ENCODE measurements around the gene SCGB2A2. TPM values are rescaled to one million over a fixed set of nuclear protein-coding genes. Genes with fewer than 3 reads are reported as not detected.

SCGB2A2 gene
- total RNA-seq, 5 donors from 2014 or later (not counting 1 experiment from before 2014, with no cell fraction given) = not detected

GRCh38 chr11:62238151-62238550, 31.8 kb upstream of the SCGB2A2 start:
- Mint-ChIP-seq H3K27ac (no peak overlapping the region), H3K36me3 (no peaks in the 10 kb centered on the region), H3K4me1 (no peaks in the 10 kb centered on the region), H3K27me3 (peaks cover 36 to 54% of the 10 kb centered on the region in 2 donors), H3K4me3 (no peak overlapping the region), H3K9me3 (no peaks in the 10 kb centered on the region)
- Histone ChIP-seq H3K27me3 (replicated peaks in 1 of 2; ENCODE audit: control insufficient read depth in 2 of 2, extremely low read depth in 1 of 2, insufficient read depth in 2 of 2, low read length in 1 of 2) (peaks cover 0 to 22% of the 10 kb centered on the region in 2 experiments), H3K36me3 (ENCODE audit: control insufficient read depth in 2 of 2, extremely low read depth in 1 of 2, insufficient read depth in 1 of 2, low read length in 1 of 2) (no peaks in the 10 kb centered on the region), H3K4me3 (ENCODE audit: control insufficient read depth in 1 of 2, extremely low read depth in 1 of 2, low read length in 1 of 2) (no peak overlapping the region), H3K27ac (ENCODE audit: low read length) (no peak overlapping the region), H3K4me1 (ENCODE audit: control insufficient read depth in 1 of 2, extremely low read depth in 1 of 2, insufficient read depth in 2 of 2, low read length in 2 of 2) (no peaks in the 10 kb centered on the region), H3K9me3 (no peaks in the 10 kb centered on the region)
- CTCF ChIA-PET = no interaction called here
- WGBS (ENCODE audit: insufficient coverage) = no CpG with 5 or more reads among the region's 4 CpGs
- DNase-seq = no peak
- no peak for ATAC-seq (replicated peaks in 1 of 4)
- POLR2A ChIA-PET = no interaction called here

DNA sequence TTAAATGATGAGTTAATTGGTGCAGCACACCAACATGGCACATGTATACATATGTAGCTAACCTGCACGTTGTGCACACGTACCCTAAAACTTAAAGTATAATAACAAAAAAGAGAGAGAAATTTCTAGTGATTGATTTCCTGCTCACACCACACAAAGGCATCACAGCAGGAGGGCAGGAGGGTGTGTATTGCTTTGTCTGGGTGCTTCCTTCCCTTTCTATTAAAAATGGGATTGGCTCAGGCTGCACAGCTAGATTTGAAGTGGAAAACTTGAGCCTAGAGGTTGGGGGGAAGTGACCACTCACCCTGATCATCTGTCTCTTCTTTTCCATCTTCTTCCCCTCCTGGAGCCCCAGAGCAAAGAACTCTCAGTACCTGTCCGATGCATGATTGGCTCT, 28.9 kb upstream of the SCGB2A2 start:
- CTCF ChIA-PET = no interaction called here
- no CpG with 5 or more reads among the region's 3 CpGs for WGBS (ENCODE audit: insufficient coverage)
- H3K36me3 Mint-ChIP-seq = no peaks in the 10 kb centered on the region

DNA sequence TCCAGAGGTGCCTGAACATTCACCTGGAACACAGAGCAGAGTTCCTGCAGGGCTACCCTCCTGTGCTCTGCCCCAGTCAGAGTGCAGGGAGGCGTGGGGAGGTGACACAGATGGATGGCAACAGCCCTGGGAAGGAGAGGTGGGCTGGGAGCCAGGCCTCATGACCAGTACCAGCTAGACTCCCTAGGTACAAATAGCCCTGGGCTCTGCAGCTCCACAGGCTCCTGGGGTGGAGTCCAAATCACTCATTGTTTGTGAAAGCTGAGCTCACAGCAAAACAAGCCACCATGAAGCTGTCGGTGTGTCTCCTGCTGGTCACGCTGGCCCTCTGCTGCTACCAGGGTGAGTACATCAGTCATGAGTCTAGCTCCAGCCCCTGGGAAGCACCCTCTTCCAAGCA, 27.9 kb upstream of the SCGB2A2 start, which contains the start of gene SCGB1D2:
SCGB1D2 (plus strand) TSS at position 219 of the 400 bp plus-strand sequence; CDS start at position 288, 69 bp downstream.
- no peaks in the 10 kb centered on the region for H3K4me1 ChIP-seq (ENCODE audit: control insufficient read depth in 1 of 2, extremely low read depth in 1 of 2, insufficient read depth in 2 of 2, low read length in 2 of 2)
- CTCF ChIA-PET = no interaction called here
- no peak for ATAC-seq (replicated peaks in 1 of 4)
- H3K27ac Mint-ChIP-seq = no peak within 1 kb of the TSS
- no peak within 1 kb of the TSS for H3K27ac ChIP-seq (ENCODE audit: low read length)
- POLR2A ChIA-PET = no interaction called here
- DNase-seq = no peak
- no peaks in the 10 kb centered on the region for H3K36me3 Mint-ChIP-seq
- peaks cover 0 to 33% of the 10 kb centered on the region in 2 experiments for H3K27me3 ChIP-seq (replicated peaks in 1 of 2; ENCODE audit: control insufficient read depth in 2 of 2, extremely low read depth in 1 of 2, insufficient read depth in 2 of 2, low read length in 1 of 2)
- no peaks in the 10 kb centered on the region for H3K36me3 ChIP-seq (ENCODE audit: control insufficient read depth in 2 of 2, extremely low read depth in 1 of 2, insufficient read depth in 1 of 2, low read length in 1 of 2)
- no peaks in the 10 kb centered on the region for H3K9me3 Mint-ChIP-seq
- H3K9me3 ChIP-seq = no peaks in the 10 kb centered on the region
- no peak within 1 kb of the TSS for H3K4me3 ChIP-seq (ENCODE audit: control insufficient read depth in 1 of 2, extremely low read depth in 1 of 2, low read length in 1 of 2)
- no peaks in the 10 kb centered on the region for H3K4me1 Mint-ChIP-seq
- 26% methylated on average over 2 of the region's 3 CpGs for WGBS (ENCODE audit: insufficient coverage)
- H3K4me3 Mint-ChIP-seq = no peak within 1 kb of the TSS
- peaks cover 34 to 68% of the 10 kb centered on the region in 2 donors for H3K27me3 Mint-ChIP-seq

More for the DNA sequence above, 28.9 kb upstream of the SCGB2A2 start:
- H3K4me3 Mint-ChIP-seq = no peak overlapping the region
- Histone ChIP-seq H3K27me3 (replicated peaks in 1 of 2; ENCODE audit: control insufficient read depth in 2 of 2, extremely low read depth in 1 of 2, insufficient read depth in 2 of 2, low read length in 1 of 2) (peaks cover 0 to 33% of the 10 kb centered on the region in 2 experiments), H3K27ac (ENCODE audit: low read length) (no peak overlapping the region), H3K4me1 (ENCODE audit: control insufficient read depth in 1 of 2, extremely low read depth in 1 of 2, insufficient read depth in 2 of 2, low read length in 2 of 2) (no peaks in the 10 kb centered on the region), H3K4me3 (ENCODE audit: control insufficient read depth in 1 of 2, extremely low read depth in 1 of 2, low read length in 1 of 2) (no peak overlapping the region), H3K9me3 (no peaks in the 10 kb centered on the region), H3K36me3 (ENCODE audit: control insufficient read depth in 2 of 2, extremely low read depth in 1 of 2, insufficient read depth in 1 of 2, low read length in 1 of 2) (no peaks in the 10 kb centered on the region)
- H3K4me1 Mint-ChIP-seq = no peaks in the 10 kb centered on the region
- no peak for DNase-seq
- H3K27me3 Mint-ChIP-seq = peaks cover 27 to 63% of the 10 kb centered on the region in 2 donors
- POLR2A ChIA-PET = no interaction called here
- H3K27ac Mint-ChIP-seq = no peak overlapping the region
- no peak for ATAC-seq (replicated peaks in 1 of 4)
- no peaks in the 10 kb centered on the region for H3K9me3 Mint-ChIP-seq

GRCh38 chr11:62245271-62245753, 24.6 kb upstream of the SCGB2A2 start:
- Mint-ChIP-seq H3K4me3 (no peak overlapping the region), H3K27me3 (peaks cover 41 to 60% of the 10 kb centered on the region in 2 donors), H3K9me3 (peaks cover 5 to 10% (median 9%) of the 10 kb centered on the region in 3 donors), H3K36me3 (peaks cover 8% of the 10 kb centered on the region), H3K4me1 (no peaks in the 10 kb centered on the region), H3K27ac (no peak overlapping the region)
- ChIA-PET POLR2A (no interaction called here), CTCF (no interaction called here)
- H3K4me3 ChIP-seq (ENCODE audit: control insufficient read depth in 1 of 2, extremely low read depth in 1 of 2, low read length in 1 of 2) = no peak overlapping the region
- no peaks in the 10 kb centered on the region for H3K36me3 ChIP-seq (ENCODE audit: control insufficient read depth in 2 of 2, extremely low read depth in 1 of 2, insufficient read depth in 1 of 2, low read length in 1 of 2)
- H3K9me3 ChIP-seq = no peaks in the 10 kb centered on the region
- peaks cover 0 to 26% of the 10 kb centered on the region in 2 experiments for H3K27me3 ChIP-seq (replicated peaks in 1 of 2; ENCODE audit: control insufficient read depth in 2 of 2, extremely low read depth in 1 of 2, insufficient read depth in 2 of 2, low read length in 1 of 2)
- no peaks in the 10 kb centered on the region for H3K4me1 ChIP-seq (ENCODE audit: control insufficient read depth in 1 of 2, extremely low read depth in 1 of 2, insufficient read depth in 2 of 2, low read length in 2 of 2)
- 23% methylated on average over 3 of the region's 6 CpGs for WGBS (ENCODE audit: insufficient coverage)
- no peak overlapping the region for H3K27ac ChIP-seq (ENCODE audit: low read length)
- no peak for DNase-seq
- ATAC-seq (replicated peaks in 1 of 4) = no peak

DNA sequence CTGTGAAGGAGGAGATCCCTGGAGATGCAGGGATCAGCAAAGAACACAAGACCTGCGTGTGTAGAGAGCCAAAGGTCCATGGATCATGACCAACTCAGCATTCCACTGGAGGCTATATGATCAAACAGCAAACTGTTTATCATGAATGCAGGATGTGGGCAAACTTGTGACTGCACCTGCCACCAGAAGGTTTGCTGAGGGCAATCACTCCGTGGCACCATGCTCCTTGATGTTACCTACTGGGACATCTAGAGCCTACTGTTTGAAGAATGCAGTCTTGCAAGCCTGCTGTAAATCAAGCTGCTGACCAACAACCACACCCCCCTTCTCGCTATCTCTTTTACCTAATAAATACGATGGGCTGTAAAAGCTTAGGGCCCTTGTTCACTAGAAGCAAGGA, 18.3 kb upstream of the SCGB2A2 start:
- H3K4me1 ChIP-seq (ENCODE audit: control insufficient read depth in 1 of 2, extremely low read depth in 1 of 2, insufficient read depth in 2 of 2, low read length in 2 of 2) = no peaks in the 10 kb centered on the region
- H3K27ac ChIP-seq (ENCODE audit: low read length) = no peak overlapping the region
- no peaks in the 10 kb centered on the region for H3K36me3 ChIP-seq (ENCODE audit: control insufficient read depth in 2 of 2, extremely low read depth in 1 of 2, insufficient read depth in 1 of 2, low read length in 1 of 2)
- H3K9me3 ChIP-seq = no peaks in the 10 kb centered on the region
- ChIA-PET CTCF (interaction anchor here in 1 of 2 donors (0.6 kb wide), 1 partner anchor 89 kb away, joined by 4 read pairs; no protein-coding TSS in a partner anchor), POLR2A (no interaction called here)
- H3K4me3 ChIP-seq (ENCODE audit: control insufficient read depth in 1 of 2, extremely low read depth in 1 of 2, low read length in 1 of 2) = no peak overlapping the region
- H3K4me1 Mint-ChIP-seq = no peaks in the 10 kb centered on the region
- H3K27ac Mint-ChIP-seq = no peak overlapping the region
- H3K4me3 Mint-ChIP-seq = no peak overlapping the region
- ATAC-seq (replicated peaks in 1 of 4) (no peak), DNase-seq (no peak)
- H3K27me3 Mint-ChIP-seq = peaks cover 21 to 22% of the 10 kb centered on the region in 2 donors
- H3K27me3 ChIP-seq (replicated peaks in 1 of 2; ENCODE audit: control insufficient read depth in 2 of 2, extremely low read depth in 1 of 2, insufficient read depth in 2 of 2, low read length in 1 of 2) = peaks cover 0 to 9% of the 10 kb centered on the region in 2 experiments
- H3K36me3 Mint-ChIP-seq = peaks cover 19% of the 10 kb centered on the region
- H3K9me3 Mint-ChIP-seq = peaks cover 14 to 46% (median 38%) of the 10 kb centered on the region in 3 donors
- WGBS (ENCODE audit: insufficient coverage) = 50% methylated on average over 3 of the region's 4 CpGs

DNA sequence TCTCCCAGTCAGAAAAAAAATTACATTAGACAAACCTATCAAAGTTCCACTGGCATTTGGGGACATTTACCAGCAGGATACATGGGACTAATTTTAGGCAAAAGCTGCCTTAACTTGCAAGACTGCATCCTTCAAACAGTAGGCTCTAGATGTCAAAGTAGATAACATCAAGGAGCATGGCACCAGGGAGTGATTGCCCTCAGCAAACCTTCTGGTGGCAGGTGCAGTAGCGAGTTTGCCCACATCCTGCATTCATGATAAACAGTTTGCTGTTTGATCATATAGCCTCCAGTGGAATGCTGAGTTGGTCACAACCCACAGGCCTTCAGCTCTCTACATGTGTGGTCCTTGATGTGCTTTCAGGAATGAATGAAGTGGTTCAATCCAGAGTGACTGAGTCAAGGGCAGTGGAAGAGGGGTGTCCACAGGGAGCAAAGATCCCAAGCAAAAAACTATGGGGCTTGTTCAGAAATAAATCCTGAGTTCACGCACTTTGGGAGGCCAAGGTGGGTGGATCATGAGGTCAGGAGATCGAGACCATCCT, 15.9 kb upstream of the SCGB2A2 start:
- Histone ChIP-seq H3K9me3 (no peaks in the 10 kb centered on the region), H3K36me3 (ENCODE audit: control insufficient read depth in 2 of 2, extremely low read depth in 1 of 2, insufficient read depth in 1 of 2, low read length in 1 of 2) (no peaks in the 10 kb centered on the region), H3K4me3 (ENCODE audit: control insufficient read depth in 1 of 2, extremely low read depth in 1 of 2, low read length in 1 of 2) (no peak overlapping the region), H3K27me3 (replicated peaks in 1 of 2; ENCODE audit: control insufficient read depth in 2 of 2, extremely low read depth in 1 of 2, insufficient read depth in 2 of 2, low read length in 1 of 2) (peaks cover 0 to 3% of the 10 kb centered on the region in 2 experiments), H3K27ac (ENCODE audit: low read length) (no peak overlapping the region), H3K4me1 (ENCODE audit: control insufficient read depth in 1 of 2, extremely low read depth in 1 of 2, insufficient read depth in 2 of 2, low read length in 2 of 2) (no peaks in the 10 kb centered on the region)
- peaks cover 14 to 46% (median 38%) of the 10 kb centered on the region in 3 donors for H3K9me3 Mint-ChIP-seq
- ATAC-seq (replicated peaks in 1 of 4) = no peak
- peaks cover 14 to 20% of the 10 kb centered on the region in 2 donors for H3K27me3 Mint-ChIP-seq
- ChIA-PET CTCF (no interaction called here), POLR2A (no interaction called here)
- WGBS (ENCODE audit: insufficient coverage) = 17% methylated on average over 1 of the region's 3 CpGs
- no peak for DNase-seq
- no peak overlapping the region for H3K4me3 Mint-ChIP-seq
- H3K36me3 Mint-ChIP-seq = peaks cover 19% of the 10 kb centered on the region
- no peak overlapping the region for H3K27ac Mint-ChIP-seq
- no peaks in the 10 kb centered on the region for H3K4me1 Mint-ChIP-seq
